Right ventricle myocardium superior (tissue), 1 donor: Measurements from ENCODE around the gene RNF175. TPM values are rescaled to one million over a fixed set of nuclear protein-coding genes. Genes with fewer than 3 reads are reported as not detected.

Experiments
- total RNA-seq: library from RNA; stranded (reverse); fragmentation: NEBNext Ultra II Directional; extraction: Animal tissue kit (Norgen Biotek cat#: 25700); gene quantifications from one replicate; pipeline ENCODE4 v1.2.1, GENCODE V29; 2021
- donor health status: DM: no; HTN: yes; CAD: no; lungs with severe emphysema.

RNF175 gene
- total RNA-seq, 1 donor from 2014 or later, result 0.38 TPM

Other genes starting within 250 kb of the RNF175 start
- 3.5 TPM for gene TLR2, start 75.7 kb downstream of the RNF175 start, total RNA-seq
- gene SFRP2, start 29.1 kb upstream of the RNF175 start, total RNA-seq, result not detected